BE2C (cell line): ENCODE measurements around the gene SPACA4.

Experiments used
- DNase-seq: peaks from one replicate; pipeline ENCODE4 v3.0.0-alpha.2; 2020
- H3K27me3 ChIP-seq: fragments of 250-450 bp; sonication (Bioruptor Pico); 2 replicates; pipeline ENCODE4 v1.5.1; 2020; ENCODE audit warnings: mild to moderate bottlenecking
- H3K36me3 ChIP-seq: fragments of 250-450 bp; sonication (Bioruptor Pico); 2 replicates; pipeline ENCODE4 v1.5.1; 2020; ENCODE audit warnings: mild to moderate bottlenecking
- H3K4me1 ChIP-seq: fragments of 250-450 bp; sonication (Bioruptor Pico); 2 replicates; pipeline ENCODE4 v1.5.1; 2020
- H3K4me3 ChIP-seq: 2 replicates; pipeline ENCODE4 v1.5.1; 2011; ENCODE audit warnings: low read depth, low read length
- H3K9me3 ChIP-seq: fragments of 250-450 bp; sonication (Bioruptor Pico); 2 replicates; pipeline ENCODE4 v1.5.1; 2020
- CTCF ChIP-seq: IDR thresholded peaks from 2 replicates; pipeline ENCODE4 v1.5.1; 2012; ENCODE audit warnings: mild to moderate bottlenecking, low read depth, low read length

SPACA4 gene

GRCh38 chr19:48637948-48638830, 31.6 kb downstream of the SPACA4 start:
- TF ChIP-seq CTCF: peak; percentile 11; the same call in 1 of the 2 replicates
- H3K4me3 ChIP-seq: peak overlapping the region; percentile 29
- no peaks in the 10 kb centered on the region for H3K27me3 ChIP-seq
- DNase-seq: peak; percentile 83
- H3K4me1 ChIP-seq: peaks cover 22% of the 10 kb centered on the region
- H3K36me3 ChIP-seq: no peaks in the 10 kb centered on the region
- no peaks in the 10 kb centered on the region for H3K9me3 ChIP-seq

- no peaks in the 10 kb centered on the region for H3K9me3 ChIP-seq
- peaks cover 16% of the 10 kb centered on the region for H3K4me1 ChIP-seq
- TF ChIP-seq CTCF: no peak
- H3K4me3 ChIP-seq: no peak overlapping the region
- DNase-seq: peak; percentile 29
- H3K27me3 ChIP-seq: no peaks in the 10 kb centered on the region
- no peaks in the 10 kb centered on the region for H3K36me3 ChIP-seq
These were observed 32.4 kb downstream of the SPACA4 start for GRCh38 chr19:48638831-48639381.

- Histone ChIP-seq H3K36me3 (no peaks in the 10 kb centered on the region), H3K27me3 (no peaks in the 10 kb centered on the region), H3K4me1 (peaks cover 10% of the 10 kb centered on the region), H3K4me3 (no peak overlapping the region), H3K9me3 (no peaks in the 10 kb centered on the region)
- no peak for DNase-seq
- no peak for TF ChIP-seq CTCF
These were observed 33.2 kb downstream of the SPACA4 start for GRCh38 chr19:48639483-48640375.

- no peak for TF ChIP-seq CTCF
- no peaks in the 10 kb centered on the region for H3K9me3 ChIP-seq
- no peaks in the 10 kb centered on the region for H3K27me3 ChIP-seq
- DNase-seq: no peak
- H3K4me1 ChIP-seq: peaks cover 5% of the 10 kb centered on the region
- H3K4me3 ChIP-seq: no peak overlapping the region
- H3K36me3 ChIP-seq: no peaks in the 10 kb centered on the region
These were observed 35.3 kb downstream of the SPACA4 start for GRCh38 chr19:48641850-48642249.

- H3K9me3 ChIP-seq: no peaks in the 10 kb centered on the region
- no peaks in the 10 kb centered on the region for H3K36me3 ChIP-seq
- no peak for TF ChIP-seq CTCF
- H3K4me3 ChIP-seq: no peak overlapping the region
- no peaks in the 10 kb centered on the region for H3K27me3 ChIP-seq
- no peak for DNase-seq
- H3K4me1 ChIP-seq: peaks cover 5% of the 10 kb centered on the region; the same call in 1 of the 2 replicates
These were observed 36.3 kb downstream of the SPACA4 start for GRCh38 chr19:48642862-48643261.
